ENCODE data around the gene MACC1.

The MACC1 gene

DNA sequence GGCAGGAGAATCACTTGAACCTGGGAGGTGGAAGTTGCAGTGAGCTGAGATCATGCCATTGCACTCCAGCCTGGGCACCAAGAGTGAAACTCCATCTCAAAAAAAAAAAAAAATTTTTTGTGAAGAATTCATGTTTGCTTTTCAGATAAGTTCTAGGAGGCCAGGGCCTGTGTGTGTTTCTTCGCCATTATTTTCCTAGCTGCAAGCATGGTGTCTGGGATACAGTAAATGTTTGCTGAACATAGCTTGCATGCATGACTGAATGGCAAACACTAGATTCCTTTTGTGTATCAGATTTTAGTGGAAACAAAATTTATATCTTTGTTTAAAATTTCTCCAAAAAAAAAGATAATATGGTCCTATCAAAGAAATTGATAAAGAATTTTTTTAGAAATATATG is 9.7 kb upstream of the MACC1 start:
- Histone ChIP-seq H3K27ac (no peak overlapping the region), H3K9ac (no peak overlapping the region), H3K27me3 (ENCODE audit: control insufficient read depth, insufficient read depth, low read length) (no peaks in the 10 kb centered on the region), H3K4me3 (ENCODE audit: low read depth, low read length) (no peak overlapping the region), H3K79me2 (no peaks in the 10 kb centered on the region), H3K9me3 (ENCODE audit: control insufficient read depth, low read length) (no peaks in the 10 kb centered on the region), H3K36me3 (ENCODE audit: control insufficient read depth, insufficient read depth, low read length) (no peaks in the 10 kb centered on the region), H3K4me1 (no peaks in the 10 kb centered on the region), H2AFZ (no peak overlapping the region), H3K4me2 (ENCODE audit: low read length) (no peak overlapping the region)
- no peak for TF ChIP-seq CTCF (IDR thresholded peaks at IDR 0.05)

DNA sequence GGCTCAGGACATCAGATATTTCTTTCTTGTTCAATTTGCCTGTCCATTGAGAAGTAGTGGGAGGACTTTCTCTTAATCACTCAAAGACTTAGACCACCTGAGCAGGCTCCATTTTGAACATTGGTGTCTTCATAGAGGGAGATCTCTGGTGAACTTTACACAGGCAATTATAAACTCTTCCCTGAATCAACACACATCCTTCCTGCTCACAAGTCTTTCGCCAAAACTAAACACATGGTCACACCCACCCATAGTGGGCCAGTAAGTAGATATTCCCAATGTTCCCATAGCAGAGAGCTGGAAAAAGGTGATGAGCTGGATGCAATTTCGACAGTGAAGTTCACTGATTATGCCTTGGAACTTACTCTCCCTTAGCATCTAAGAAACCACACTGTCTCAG is 8.2 kb upstream of the MACC1 start:
- Histone ChIP-seq H3K36me3 (ENCODE audit: control insufficient read depth, insufficient read depth, low read length) (no peaks in the 10 kb centered on the region), H3K9me3 (ENCODE audit: control insufficient read depth, low read length) (no peaks in the 10 kb centered on the region)
- no peak for TF ChIP-seq CTCF (IDR thresholded peaks at IDR 0.05)

GRCh38 chr7:20224025-20224424 is 6.8 kb upstream of the MACC1 start:
- no peaks in the 10 kb centered on the region for H3K36me3 ChIP-seq (ENCODE audit: control insufficient read depth, insufficient read depth, low read length)
- H3K4me1 ChIP-seq = no peaks in the 10 kb centered on the region
- no peaks in the 10 kb centered on the region for H3K79me2 ChIP-seq
- no peak overlapping the region for H3K4me3 ChIP-seq (ENCODE audit: low read depth, low read length)
- H3K27ac ChIP-seq = no peak overlapping the region
- no peak overlapping the region for H3K9ac ChIP-seq
- no peaks in the 10 kb centered on the region for H3K9me3 ChIP-seq (ENCODE audit: control insufficient read depth, low read length)
- no peak for TF ChIP-seq CTCF (IDR thresholded peaks at IDR 0.05)
- no peaks in the 10 kb centered on the region for H3K27me3 ChIP-seq (ENCODE audit: control insufficient read depth, insufficient read depth, low read length)
- no peak overlapping the region for H3K4me2 ChIP-seq (ENCODE audit: low read length)
- H2AFZ ChIP-seq = no peak overlapping the region

More for the DNA sequence above, 8.2 kb upstream of the MACC1 start:
- Histone ChIP-seq H3K27me3 (ENCODE audit: control insufficient read depth, insufficient read depth, low read length) (no peaks in the 10 kb centered on the region), H3K27ac (no peak overlapping the region), H2AFZ (no peak overlapping the region), H3K4me3 (ENCODE audit: low read depth, low read length) (no peak overlapping the region), H3K4me1 (no peaks in the 10 kb centered on the region), H3K4me2 (ENCODE audit: low read length) (no peak overlapping the region), H3K9ac (no peak overlapping the region), H3K79me2 (no peaks in the 10 kb centered on the region)

DNA sequence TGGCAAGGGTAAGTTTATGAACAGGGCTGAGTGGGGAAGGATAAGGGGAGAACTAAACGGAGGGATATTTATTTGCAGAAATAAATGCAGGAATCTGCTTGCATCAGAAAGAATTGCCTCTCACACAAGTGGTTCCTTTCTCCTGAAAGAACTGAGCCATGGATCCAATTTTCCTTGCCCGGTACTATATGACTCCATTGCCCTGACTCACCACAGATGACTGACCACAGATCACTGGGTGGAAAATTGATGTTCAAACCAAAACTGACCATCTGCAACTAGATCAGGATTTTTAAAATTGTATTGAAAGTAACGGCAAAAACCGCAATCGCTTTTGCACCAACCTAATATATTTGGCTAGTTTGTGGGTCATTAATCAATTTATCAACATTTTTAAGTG is 6.2 kb upstream of the MACC1 start:
- Histone ChIP-seq H3K79me2 (no peaks in the 10 kb centered on the region), H3K36me3 (ENCODE audit: control insufficient read depth, insufficient read depth, low read length) (no peaks in the 10 kb centered on the region), H3K4me2 (ENCODE audit: low read length) (no peak overlapping the region), H3K27ac (no peak overlapping the region), H3K9ac (no peak overlapping the region), H3K9me3 (ENCODE audit: control insufficient read depth, low read length) (no peaks in the 10 kb centered on the region), H2AFZ (no peak overlapping the region), H3K4me3 (ENCODE audit: low read depth, low read length) (no peak overlapping the region), H3K27me3 (ENCODE audit: control insufficient read depth, insufficient read depth, low read length) (no peaks in the 10 kb centered on the region), H3K4me1 (no peaks in the 10 kb centered on the region)
- TF ChIP-seq CTCF (IDR thresholded peaks at IDR 0.05) = no peak

DNA sequence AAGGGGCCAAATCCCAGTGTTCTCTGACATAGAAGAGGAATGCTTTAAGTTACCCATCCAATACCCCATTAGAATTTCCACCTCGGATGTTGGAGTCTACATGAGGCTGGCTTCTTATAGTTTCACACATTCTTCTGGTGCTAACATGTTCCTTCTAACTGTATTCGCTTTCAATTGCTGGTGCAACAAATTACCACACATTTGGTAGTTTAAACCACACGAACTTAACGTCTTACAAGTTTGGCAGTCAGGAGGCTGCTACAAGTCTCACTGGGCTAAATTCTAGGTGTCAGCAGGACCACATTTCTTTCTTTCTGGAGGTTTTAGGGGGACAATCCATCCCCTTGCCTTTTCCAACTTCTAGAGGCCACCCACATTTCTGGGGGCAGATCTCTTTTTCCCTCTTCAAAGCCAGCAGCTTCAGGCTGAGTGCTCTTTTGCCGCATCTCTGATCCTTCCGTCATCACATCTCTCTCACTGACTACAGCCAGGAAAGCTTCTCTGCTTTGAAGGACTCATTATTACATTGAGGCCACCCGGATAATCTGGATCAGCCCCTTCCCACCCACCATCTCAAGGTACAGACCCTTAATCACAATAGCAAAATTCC is 5.1 kb upstream of the MACC1 start:
- Histone ChIP-seq H2AFZ (no peak overlapping the region), H3K4me3 (ENCODE audit: low read depth, low read length) (no peak overlapping the region), H3K9ac (no peak overlapping the region), H3K4me2 (ENCODE audit: low read length) (no peak overlapping the region), H3K27me3 (ENCODE audit: control insufficient read depth, insufficient read depth, low read length) (no peaks in the 10 kb centered on the region), H3K9me3 (ENCODE audit: control insufficient read depth, low read length) (no peaks in the 10 kb centered on the region), H3K4me1 (no peaks in the 10 kb centered on the region), H3K79me2 (no peaks in the 10 kb centered on the region), H3K27ac (no peak overlapping the region), H3K36me3 (ENCODE audit: control insufficient read depth, insufficient read depth, low read length) (no peaks in the 10 kb centered on the region)
- TF ChIP-seq CTCF (IDR thresholded peaks at IDR 0.05) = no peak
